ENCODE results near the gene BANF2.
A peak's percentile ranks its signal among the peaks of the same experiment; 100 is the strongest.

BANF2 gene

GRCh38 chr20:17710379-17711266 lies 10.9 kb downstream of the BANF2 start:
- no peak for DNase-seq

- no peak for DNase-seq
Measured at GRCh38 chr20:17711267-17711627, 11.5 kb downstream of the BANF2 start.

- DNase-seq: no peak
Measured at GRCh38 chr20:17712201-17712600, 12.4 kb downstream of the BANF2 start.

- DNase-seq: no peak
Measured at GRCh38 chr20:17712708-17713107, 12.9 kb downstream of the BANF2 start.

- no peak for DNase-seq
Measured at GRCh38 chr20:17714597-17714996, 14.8 kb downstream of the BANF2 start.

GRCh38 chr20:17715075-17715474 lies 15.3 kb downstream of the BANF2 start:
- no peak for DNase-seq

- no peak for DNase-seq
Measured at GRCh38 chr20:17716331-17716730, 16.6 kb downstream of the BANF2 start.

GRCh38 chr20:17720755-17721154 lies 21.0 kb downstream of the BANF2 start:
- no peak for DNase-seq

GRCh38 chr20:17721802-17722486 lies 22.2 kb downstream of the BANF2 start:
- peak; percentile 3 to 8 for DNase-seq

GRCh38 chr20:17722493-17723300 lies 22.9 kb downstream of the BANF2 start:
- no peak for DNase-seq

- DNase-seq: no peak
Measured at GRCh38 chr20:17723301-17723691, 23.5 kb downstream of the BANF2 start.

- DNase-seq: peak; percentile 99 to 100
Measured at GRCh38 chr20:17725094-17725835, 25.5 kb downstream of the BANF2 start.

GRCh38 chr20:17726902-17727301 lies 27.1 kb downstream of the BANF2 start:
- no peak for DNase-seq

- no peak for DNase-seq
Measured at GRCh38 chr20:17727351-17727750, 27.6 kb downstream of the BANF2 start.

GRCh38 chr20:17728074-17728473 lies 28.3 kb downstream of the BANF2 start:
- DNase-seq: no peak

- no peak for DNase-seq
Measured at GRCh38 chr20:17730071-17730470, 30.3 kb downstream of the BANF2 start.

GRCh38 chr20:17731233-17731632 lies 31.5 kb downstream of the BANF2 start:
- no peak for DNase-seq

GRCh38 chr20:17732907-17733521 lies 33.2 kb downstream of the BANF2 start:
- no peak for DNase-seq

- DNase-seq: no peak
Measured at GRCh38 chr20:17733767-17734304, 34.1 kb downstream of the BANF2 start.

- no peak for DNase-seq
Measured at GRCh38 chr20:17734374-17734773, 34.6 kb downstream of the BANF2 start.

GRCh38 chr20:17735206-17735804 lies 35.5 kb downstream of the BANF2 start:
- DNase-seq: no peak

All from SHP77 (cell line).